ENCODE measurements around the gene SMARCA4. TPM values are rescaled to one million over a fixed set of nuclear protein-coding genes. Genes with fewer than 3 reads are reported as not detected.
"Not testable (repeated sequence)": the region's sequence is repeated elsewhere in the genome, so short reads cannot be mapped to it uniquely, and the experiment has no call there.

The SMARCA4 gene
- total and polyA plus RNA-seq, 7 donors = 22.5 to 73.9 (median 39.1) TPM

DNA sequence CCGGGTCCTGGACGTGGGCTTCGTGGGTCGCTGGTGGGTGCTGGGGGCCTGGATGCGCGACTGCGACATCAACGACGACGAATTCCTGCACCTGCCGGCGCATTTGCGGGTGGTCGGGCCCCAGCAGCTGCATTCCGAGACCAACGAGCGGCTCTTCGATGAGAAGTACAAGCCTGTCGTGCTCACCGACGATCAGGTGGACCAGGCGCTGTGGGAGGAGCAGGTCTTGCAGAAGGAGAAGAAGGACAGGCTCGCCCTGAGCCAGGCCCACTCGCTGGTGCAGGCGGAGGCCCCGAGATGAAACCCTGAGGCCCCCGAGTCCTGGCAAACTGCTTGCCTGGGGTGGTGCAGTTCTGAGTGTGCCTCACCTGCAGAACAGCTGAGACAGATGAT is 31.4 kb upstream of the SMARCA4 start:
- WGBS, 2 donors = 2 to 10% methylated on average over 27 of the region's 27 CpGs
- peak overlapping the region; percentile 88 to 92 (median 90) for H3K27ac ChIP-seq
- H3K36me3 ChIP-seq = peaks cover 0 to 25% (median 5%) of the 10 kb centered on the region in 4 donors
- H3K4me1 ChIP-seq = peaks cover 0 to 38% (median 26%) of the 10 kb centered on the region in 4 donors
- peak overlapping the region; percentile 90 to 100 (median 98) for H3K4me3 ChIP-seq
- intact Hi-C loops (cut with DNase I) = loop anchor here (2.0 kb wide), 1 partner anchor 57 kb away; no protein-coding TSS in a partner anchor
- DNase-seq = no peak
- TF ChIP-seq POLR2AphosphoS5 (IDR thresholded peaks at IDR 0.05) = no peak
- TF ChIP-seq EP300 (IDR thresholded peaks at IDR 0.05) = no peak
- TF ChIP-seq CTCF (IDR thresholded peaks at IDR 0.05) = no peak
- TF ChIP-seq POLR2A (IDR thresholded peaks at IDR 0.05) = no peak
- H3K27me3 ChIP-seq = no peaks in the 10 kb centered on the region
- H3K9me3 ChIP-seq = no peaks in the 10 kb centered on the region

GRCh38 chr19:10935371-10936059 is 25.3 kb upstream of the SMARCA4 start:
- Histone ChIP-seq H3K9me3 (no peaks in the 10 kb centered on the region), H3K4me3 (no peak overlapping the region), H3K27me3 (no peaks in the 10 kb centered on the region), H3K27ac (no peak overlapping the region), H3K4me1 (peaks cover 0 to 18% (median 2%) of the 10 kb centered on the region in 4 donors), H3K36me3 (peaks cover 0 to 16% (median 4%) of the 10 kb centered on the region in 4 donors)
- no peak for DNase-seq
- TF ChIP-seq POLR2AphosphoS5 (IDR thresholded peaks at IDR 0.05) (no peak), POLR2A (IDR thresholded peaks at IDR 0.05) (no peak), EP300 (IDR thresholded peaks at IDR 0.05) (no peak), CTCF (IDR thresholded peaks at IDR 0.05) (no peak)
- intact Hi-C loops (cut with DNase I) = loop anchor here (5.0 kb wide), 2 partner anchors 42 to 197 kb away; no protein-coding TSS in a partner anchor
- 93 to 94% methylated on average over 9 of the region's 9 CpGs for WGBS, 2 donors

GRCh38 chr19:10936661-10937084 is 24.2 kb upstream of the SMARCA4 start:
- TF ChIP-seq CTCF (IDR thresholded peaks at IDR 0.05) (peak; percentile 50 to 76 (median 60)), POLR2AphosphoS5 (IDR thresholded peaks at IDR 0.05) (no peak), EP300 (IDR thresholded peaks at IDR 0.05) (no peak)
- intact Hi-C loops (cut with DNase I) = loop anchor here (5.0 kb wide), 2 partner anchors 41 to 196 kb away; no protein-coding TSS in a partner anchor
- H3K9me3 ChIP-seq = no peaks in the 10 kb centered on the region
- peaks cover 0 to 9% (median under 1%) of the 10 kb centered on the region in 4 donors for H3K4me1 ChIP-seq
- peak overlapping the region; percentile 40 to 61 (median 50) for H3K27ac ChIP-seq
- no peaks in the 10 kb centered on the region for H3K27me3 ChIP-seq
- H3K36me3 ChIP-seq = peaks cover 0 to 13% (median 2%) of the 10 kb centered on the region in 4 donors
- H3K4me3 ChIP-seq = peak overlapping the region in 1 of 4 donors; percentile 24
- 2 to 5% methylated on average over 11 of the region's 11 CpGs for WGBS, 2 donors
- no peak for DNase-seq

DNA sequence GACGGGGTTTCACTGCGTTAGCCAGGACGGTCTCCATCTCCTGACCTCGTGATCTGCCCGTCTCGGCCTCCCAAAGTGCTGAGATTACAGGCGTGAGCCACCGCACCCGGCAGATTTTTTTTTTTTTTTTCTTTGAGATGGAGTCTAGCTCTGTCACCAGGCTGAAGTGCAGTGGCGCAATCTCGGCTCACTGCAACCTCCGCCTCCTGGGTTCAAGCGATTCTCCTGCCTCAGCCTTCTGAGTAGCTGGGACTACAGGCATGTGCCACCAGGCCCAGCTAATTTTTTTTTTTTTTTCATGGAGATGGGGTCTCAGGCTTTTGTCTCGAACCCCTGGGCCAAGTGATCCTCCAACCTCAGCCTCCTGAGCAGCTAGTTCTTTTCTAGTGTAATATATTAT is 19.2 kb upstream of the SMARCA4 start:
- intact Hi-C loops (cut with DNase I) = loop anchor here (10.0 kb wide), 2 partner anchors 93 to 263 kb away; no protein-coding TSS in a partner anchor

GRCh38 chr19:10943412-10943811 is 17.4 kb upstream of the SMARCA4 start:
- 82 to 95% methylated on average over 4 of the region's 4 CpGs for WGBS, 2 donors

More for the DNA sequence above, 19.2 kb upstream of the SMARCA4 start:
- not testable (repeated sequence) for DNase-seq, H3K4me3 ChIP-seq, H3K36me3 ChIP-seq, H3K27ac ChIP-seq, H3K27me3 ChIP-seq, H3K9me3 ChIP-seq
- 35 to 79% methylated on average over 14 of the region's 14 CpGs for WGBS, 2 donors
- peaks cover 0 to 13% (median 8%) of the 10 kb centered on the region in 4 donors for H3K4me1 ChIP-seq

More at GRCh38 chr19:10943412-10943811, 17.4 kb upstream of the SMARCA4 start:
- H3K27me3 ChIP-seq, H3K4me3 ChIP-seq, H3K4me1 ChIP-seq, DNase-seq, H3K36me3 ChIP-seq, H3K27ac ChIP-seq, H3K9me3 ChIP-seq: not testable (repeated sequence)
- intact Hi-C loops (cut with DNase I) = loop anchor here (10.0 kb wide), 2 partner anchors 91 to 261 kb away; no protein-coding TSS in a partner anchor
